ENCODE measurements around the gene TSC1.

DNA sequence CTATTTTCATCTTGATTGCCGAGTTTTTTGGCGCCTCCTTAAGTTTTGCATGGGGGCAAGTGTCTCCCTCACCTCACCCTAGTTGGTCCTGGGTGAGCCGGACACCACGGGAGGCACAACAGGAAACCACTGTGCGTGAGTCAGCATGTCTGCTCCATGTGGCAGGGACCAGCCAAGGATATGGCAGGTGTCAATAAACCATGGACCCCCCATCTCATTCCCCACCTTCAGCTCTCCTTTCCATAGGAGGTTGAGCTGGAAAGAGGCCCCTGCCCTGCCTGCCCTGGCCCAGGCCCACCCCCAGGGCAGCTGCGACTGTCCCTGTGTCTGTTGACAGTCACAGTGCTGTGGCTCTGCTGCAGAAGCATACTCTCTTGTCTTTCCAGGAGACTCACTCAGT is 62.6 kb downstream of the TSC1 start:
- TF ChIP-seq POLR2A (IDR thresholded peaks at IDR 0.05) = no peak
- TF ChIP-seq, protein P1, sequence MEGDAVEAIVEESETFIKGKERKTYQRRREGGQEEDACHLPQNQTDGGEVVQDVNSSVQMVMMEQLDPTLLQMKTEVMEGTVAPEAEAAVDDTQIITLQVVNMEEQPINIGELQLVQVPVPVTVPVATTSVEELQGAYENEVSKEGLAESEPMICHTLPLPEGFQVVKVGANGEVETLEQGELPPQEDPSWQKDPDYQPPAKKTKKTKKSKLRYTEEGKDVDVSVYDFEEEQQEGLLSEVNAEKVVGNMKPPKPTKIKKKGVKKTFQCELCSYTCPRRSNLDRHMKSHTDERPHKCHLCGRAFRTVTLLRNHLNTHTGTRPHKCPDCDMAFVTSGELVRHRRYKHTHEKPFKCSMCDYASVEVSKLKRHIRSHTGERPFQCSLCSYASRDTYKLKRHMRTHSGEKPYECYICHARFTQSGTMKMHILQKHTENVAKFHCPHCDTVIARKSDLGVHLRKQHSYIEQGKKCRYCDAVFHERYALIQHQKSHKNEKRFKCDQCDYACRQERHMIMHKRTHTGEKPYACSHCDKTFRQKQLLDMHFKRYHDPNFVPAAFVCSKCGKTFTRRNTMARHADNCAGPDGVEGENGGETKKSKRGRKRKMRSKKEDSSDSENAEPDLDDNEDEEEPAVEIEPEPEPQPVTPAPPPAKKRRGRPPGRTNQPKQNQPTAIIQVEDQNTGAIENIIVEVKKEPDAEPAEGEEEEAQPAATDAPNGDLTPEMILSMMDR (IDR thresholded peaks at IDR 0.05) = no peak

Measured in uterus (tissue), 2 donors.